ENCODE data around the gene TYSND1.
A peak's percentile ranks its signal among the peaks of the same experiment; 100 is the strongest.
"Not testable (repeated sequence)": the region's sequence is repeated elsewhere in the genome, so short reads cannot be mapped to it uniquely, and the experiment has no call there.

TYSND1 gene

DNA sequence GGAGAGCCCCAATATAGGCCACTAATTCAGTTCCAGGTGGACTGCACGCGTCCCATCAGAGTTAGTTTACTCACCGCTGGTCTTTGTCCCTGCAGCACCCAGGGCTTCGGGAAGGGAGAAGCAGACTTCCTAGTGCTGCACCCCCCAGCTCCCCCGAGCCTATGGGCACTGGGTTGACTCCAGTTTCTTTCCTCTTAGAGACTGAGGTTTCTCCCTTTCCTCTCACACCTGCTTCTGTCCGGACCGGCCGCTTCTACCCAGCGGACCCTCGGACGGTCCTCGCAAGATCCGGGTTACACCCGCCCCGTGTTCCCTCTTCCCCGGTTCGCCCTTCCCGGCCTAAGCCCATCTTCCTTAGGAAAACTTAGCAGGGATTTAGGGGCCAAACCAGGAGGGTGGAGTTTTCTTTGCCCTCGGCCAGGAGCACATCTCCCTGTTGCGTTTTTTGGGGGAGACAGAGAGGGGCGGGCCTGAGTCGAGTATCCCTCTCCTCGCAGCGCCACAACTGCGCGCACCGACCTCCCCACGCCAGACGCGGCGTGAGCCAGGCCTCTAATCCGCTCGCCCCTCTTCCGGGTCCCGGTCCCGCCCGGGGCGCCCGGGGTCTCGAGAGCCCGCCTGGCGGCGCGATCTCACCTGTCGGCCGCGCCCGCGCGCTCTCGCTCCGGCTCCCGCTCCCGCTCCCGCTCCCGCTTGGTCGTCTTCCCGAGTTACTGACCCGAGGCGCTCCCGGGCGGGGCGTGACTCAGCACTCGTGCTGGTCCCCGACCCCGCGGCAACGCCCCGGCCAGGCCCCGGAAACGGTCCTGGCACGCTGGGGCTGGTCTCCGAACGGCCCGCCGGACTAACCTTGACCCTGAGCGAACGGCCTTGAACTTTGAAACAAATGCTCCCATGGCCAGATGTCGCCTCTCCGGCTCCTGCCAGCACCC lies 14.1 kb downstream of the TYSND1 start, which contains the start of gene AIFM2:
Gene AIFM2, minus strand, starts transcription at position 728 of the 932 bp plus-strand sequence. CDS start 8,741 bp downstream, outside the sequence.
- no peak for DNase-seq (ENCODE audit: low read depth)

GRCh38 chr10:70131560-70131937 lies 15.0 kb downstream of the TYSND1 start:
- no peak for DNase-seq (ENCODE audit: low read depth)

DNA sequence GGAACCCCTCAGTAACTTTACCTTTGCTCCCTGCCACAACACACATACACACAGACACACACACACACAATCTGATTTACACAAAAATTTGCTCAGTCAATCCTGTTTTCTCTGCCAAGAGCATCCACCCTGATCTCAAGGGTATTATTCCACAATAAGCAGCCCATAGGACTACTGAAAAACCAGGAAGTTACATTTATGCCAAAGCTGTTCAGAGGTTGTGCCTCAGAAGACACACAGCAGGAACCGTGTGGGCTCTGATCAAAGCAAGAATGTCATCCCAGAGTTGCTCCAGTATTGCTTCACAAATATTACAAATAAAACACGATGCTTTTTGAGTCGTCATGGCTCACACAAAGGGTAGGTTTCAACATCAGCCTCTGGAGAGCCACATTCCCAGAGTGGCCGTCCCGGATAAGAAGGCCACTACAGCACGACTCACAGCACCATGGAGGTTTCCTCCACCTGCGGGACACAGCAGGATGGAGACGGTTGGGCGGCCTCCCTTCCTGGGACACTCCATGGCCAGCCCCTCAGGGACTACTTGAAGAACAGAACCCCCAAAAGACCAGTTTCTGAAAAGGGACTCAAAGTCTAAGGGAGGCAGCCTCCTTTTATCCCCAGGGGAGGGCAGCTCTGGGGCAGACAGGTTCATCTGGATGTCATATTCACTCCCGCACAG lies 15.5 kb downstream of the TYSND1 start:
- no peak for DNase-seq (ENCODE audit: low read depth)

GRCh38 chr10:70126700-70127395 lies 19.7 kb downstream of the TYSND1 start:
- no peak for DNase-seq (ENCODE audit: low read depth)

DNA sequence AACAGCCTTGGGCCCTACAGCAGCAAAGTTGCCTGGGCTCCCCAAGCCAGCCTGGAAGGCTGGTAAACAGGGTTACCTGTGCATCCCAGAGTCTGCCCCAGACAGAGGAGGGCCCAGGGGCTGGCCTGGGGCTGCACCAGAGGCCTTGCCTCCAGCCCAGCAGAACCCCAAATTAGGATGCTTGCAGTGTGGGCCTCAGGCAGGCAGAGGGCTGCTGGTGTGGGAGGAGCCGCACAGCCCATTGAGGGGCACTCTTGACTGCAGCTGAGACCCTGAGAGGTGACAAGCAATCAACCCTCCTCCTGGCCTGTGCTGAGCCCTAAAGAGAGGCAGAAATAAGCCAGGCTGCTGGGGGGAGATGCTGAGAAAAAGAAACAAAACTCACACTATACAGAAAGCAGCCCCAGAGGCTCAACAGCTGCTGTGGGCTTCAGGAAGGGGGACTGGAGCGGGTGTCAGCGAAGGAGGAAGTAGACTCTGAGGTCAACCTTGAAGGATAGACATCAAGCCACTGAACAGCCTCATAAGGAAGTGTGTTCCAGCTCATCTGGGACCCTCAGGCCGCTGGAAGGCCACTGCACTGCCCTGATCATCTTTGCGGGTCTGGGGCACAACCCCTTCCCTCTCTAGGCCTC lies 20.5 kb downstream of the TYSND1 start:
- DNase-seq (ENCODE audit: low read depth), result no peak

GRCh38 chr10:70124918-70125317 lies 21.6 kb downstream of the TYSND1 start:
- DNase-seq (ENCODE audit: low read depth), result no peak

DNA sequence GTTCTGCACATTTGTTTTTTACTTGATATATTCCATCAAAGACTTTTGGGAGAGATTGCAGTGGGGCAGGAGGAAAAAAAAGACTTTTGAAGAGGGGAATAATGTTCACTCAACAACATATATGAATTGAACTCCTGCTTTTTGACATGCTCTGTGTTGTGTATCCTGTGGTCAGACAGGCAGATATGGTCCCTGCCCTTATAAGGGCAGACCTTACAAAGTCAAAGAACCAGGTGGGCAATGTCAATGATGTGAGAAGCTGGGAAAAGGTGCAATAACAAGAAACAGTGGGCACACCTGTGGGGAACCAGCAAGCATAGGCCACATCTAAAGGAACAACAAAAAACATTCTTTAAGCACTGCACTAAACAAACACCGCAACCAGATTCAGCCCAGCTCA lies 22.1 kb downstream of the TYSND1 start:
- no peak for DNase-seq (ENCODE audit: low read depth)

DNA sequence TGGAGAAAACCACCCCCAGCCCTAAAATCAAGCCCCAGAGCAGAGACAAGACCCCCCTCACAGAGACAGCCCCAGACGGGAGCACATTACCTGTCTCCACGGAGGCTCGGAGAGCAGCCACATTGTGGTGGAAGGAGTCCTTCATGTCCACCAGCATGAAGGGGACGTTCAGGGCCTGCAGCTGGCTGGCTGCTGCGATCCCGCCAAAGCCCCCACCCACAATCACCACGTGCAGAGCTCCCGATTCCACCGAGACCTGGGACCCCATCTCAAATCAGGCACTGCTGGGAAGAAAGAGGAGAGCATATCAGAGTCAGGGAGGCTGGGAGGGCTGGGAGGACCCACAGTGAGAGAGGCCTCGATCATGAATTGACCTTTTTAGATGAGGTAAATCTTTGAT lies 22.7 kb downstream of the TYSND1 start:
- DNase-seq (ENCODE audit: low read depth), result no peak

- DNase-seq (ENCODE audit: low read depth), result not testable (repeated sequence)
These were observed 23.3 kb downstream of the TYSND1 start for GRCh38 chr10:70123166-70123565.

DNA sequence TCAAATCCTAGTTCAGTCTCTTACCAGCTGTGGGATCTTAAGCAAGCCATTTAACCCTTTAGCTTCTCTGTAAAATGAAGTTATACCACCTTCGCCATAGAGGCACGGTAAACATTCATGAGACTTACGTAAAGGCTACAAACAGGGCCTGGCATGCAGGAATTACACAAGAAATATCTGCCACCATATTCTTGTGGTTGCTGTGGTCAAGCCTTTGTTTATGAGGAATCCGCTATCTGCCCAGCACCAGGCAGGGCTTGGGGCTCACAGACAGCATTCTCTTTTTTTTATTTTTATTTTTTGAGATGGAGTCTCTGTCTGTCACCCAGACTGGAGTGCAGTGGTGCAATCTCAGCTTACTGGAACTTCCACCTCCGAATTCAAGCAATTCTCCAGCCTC lies 23.8 kb downstream of the TYSND1 start:
- DNase-seq (ENCODE audit: low read depth), result no peak

- DNase-seq (ENCODE audit: low read depth), result no peak
These were observed 25.1 kb downstream of the TYSND1 start for GRCh38 chr10:70121281-70121949.

DNA sequence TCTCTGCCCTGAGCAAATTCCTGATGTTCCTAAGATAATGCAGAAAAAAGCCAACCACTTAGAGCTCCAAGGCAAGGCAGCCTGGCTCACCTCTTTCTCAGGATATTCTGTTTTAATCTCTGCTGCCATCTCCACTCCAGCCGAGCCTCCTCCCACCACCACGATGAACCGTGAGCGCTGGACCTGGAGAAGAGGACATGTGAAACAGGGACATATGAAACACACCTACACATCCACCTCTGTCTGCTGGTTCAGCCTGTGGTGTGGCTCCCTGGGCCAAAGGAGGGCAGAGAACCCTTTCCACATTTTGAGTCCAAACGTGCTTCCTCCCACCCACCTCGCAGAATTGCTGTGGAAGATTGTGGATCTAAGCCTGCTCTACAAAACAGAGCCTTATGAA lies 26.1 kb downstream of the TYSND1 start:
- DNase-seq (ENCODE audit: low read depth), result no peak

DNA sequence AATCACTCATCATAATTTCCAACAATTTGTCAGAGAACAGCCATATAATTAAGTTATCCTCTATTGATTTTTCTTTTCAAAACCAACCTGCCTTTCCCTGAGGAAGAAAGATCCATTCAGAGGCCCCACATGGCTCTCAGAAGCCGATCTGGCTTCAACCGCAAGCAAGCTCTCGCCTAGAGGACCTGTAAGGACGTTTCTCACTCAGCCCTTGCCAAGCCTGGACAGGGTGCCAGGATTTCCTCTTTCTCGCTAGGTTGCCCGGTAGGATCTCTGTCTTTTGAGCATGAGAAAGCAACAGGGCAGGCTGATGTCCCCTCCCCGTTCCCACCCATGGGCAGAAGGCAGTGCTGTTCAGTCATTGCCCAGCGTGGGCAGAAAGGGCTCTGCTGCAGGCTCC lies 26.9 kb downstream of the TYSND1 start:
- DNase-seq (ENCODE audit: low read depth), result no peak

GRCh38 chr10:70119197-70119596 lies 27.3 kb downstream of the TYSND1 start:
- DNase-seq (ENCODE audit: low read depth), result no peak

- DNase-seq (ENCODE audit: low read depth), result no peak
These were observed 28.3 kb downstream of the TYSND1 start for GRCh38 chr10:70118196-70118595.

GRCh38 chr10:70117646-70118045 lies 28.9 kb downstream of the TYSND1 start:
- DNase-seq (ENCODE audit: low read depth), result no peak

DNA sequence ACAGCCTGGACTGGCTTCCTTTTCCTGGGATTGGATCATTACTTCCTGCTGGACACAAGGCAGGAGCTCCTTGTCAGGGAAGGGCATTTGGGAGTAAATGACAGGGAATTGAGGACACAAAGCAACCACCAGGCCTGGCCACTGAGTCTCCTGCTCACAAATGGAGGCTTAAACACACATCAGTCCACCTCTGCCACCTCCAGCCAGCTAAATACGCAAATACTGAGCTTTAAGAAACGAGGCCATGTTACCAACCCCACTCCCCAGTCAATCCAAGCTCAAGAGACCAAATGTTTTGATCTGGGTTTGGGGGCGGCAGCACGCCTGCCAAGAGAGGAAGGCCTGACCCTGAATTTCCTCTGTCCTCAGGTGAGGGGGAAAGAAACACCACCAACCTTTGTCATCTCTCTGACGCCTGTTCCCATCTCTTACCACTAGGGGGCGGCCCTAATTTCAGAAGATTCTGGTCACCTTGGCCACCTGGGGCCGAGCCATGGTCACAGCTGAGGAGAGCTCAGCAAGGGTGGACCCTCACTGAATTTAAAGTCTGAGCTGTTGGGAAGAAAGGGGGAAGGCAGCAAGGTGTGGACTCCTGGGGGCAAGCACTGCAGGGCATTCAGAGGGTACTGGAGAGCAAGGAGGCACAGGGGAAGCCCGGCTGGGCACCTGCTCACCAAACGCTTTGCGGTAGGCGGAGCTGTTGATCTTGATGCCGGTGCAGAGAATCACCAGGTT lies 30.4 kb downstream of the TYSND1 start:
- peak; percentile 37 for DNase-seq (ENCODE audit: low read depth)

DNA sequence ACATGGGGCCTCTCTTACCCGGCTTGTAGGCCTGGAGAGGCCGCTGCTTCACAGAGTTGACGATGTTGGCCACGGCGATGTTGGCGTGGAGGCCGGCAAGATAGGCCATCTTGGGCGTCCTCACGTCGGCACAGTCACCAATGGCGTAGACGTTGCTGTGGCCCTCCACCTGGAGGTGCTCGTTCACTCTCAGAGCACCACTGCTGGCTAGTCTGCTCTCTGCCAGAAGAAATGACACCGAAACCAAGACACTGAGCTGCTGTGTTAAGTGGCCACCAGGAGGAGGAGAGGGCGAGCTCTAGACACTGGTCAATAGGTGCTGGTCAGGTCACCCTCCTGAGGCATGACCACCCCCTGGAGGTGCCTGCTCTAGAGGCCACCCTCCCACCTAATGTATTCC lies 31.6 kb downstream of the TYSND1 start:
- no peak for DNase-seq (ENCODE audit: low read depth)

- no peak for DNase-seq (ENCODE audit: low read depth)
These were observed 34.4 kb downstream of the TYSND1 start for GRCh38 chr10:70112071-70112470.

- no peak for DNase-seq (ENCODE audit: low read depth)
These were observed 35.0 kb downstream of the TYSND1 start for GRCh38 chr10:70111496-70111895.

Data from stimulated activated CD4-positive, alpha-beta T cell treated with anti-CD3 and anti-CD28 coated beads, Interleukin-2, amount 100 ng/mL, for 4 hours (primary cell).